ENCODE measurements around the gene OTOA. TPM values are rescaled to one million over a fixed set of nuclear protein-coding genes. Genes with fewer than 3 reads are reported as not detected.

OTOA gene
- total and polyA plus RNA-seq, 2 of the 8 experiments (the other 6 are each of a cell fraction or from before 2014, with no cell fraction given), result 0.06 to 0.32 TPM

DNA sequence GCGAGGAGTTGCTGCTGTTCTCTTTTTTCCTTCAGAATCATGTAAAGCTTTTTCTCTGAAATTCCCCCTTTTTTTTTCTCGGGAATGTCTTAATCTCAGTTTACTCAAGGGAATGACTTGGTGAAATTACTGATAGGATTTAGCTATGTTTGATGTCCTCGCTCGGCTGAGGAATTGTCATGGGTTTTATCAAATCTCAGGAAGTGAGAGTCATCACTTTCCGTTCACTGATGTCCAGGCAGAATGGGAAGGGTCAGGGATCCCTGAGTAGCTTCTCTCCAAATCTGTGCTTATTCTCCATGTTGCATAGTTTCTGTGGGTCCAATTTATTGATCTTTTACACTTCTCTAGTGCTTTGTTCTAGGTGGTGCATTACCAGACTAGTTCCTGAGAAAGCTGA lies 17.7 kb upstream of the OTOA start:
- H3K36me3 ChIP-seq (ENCODE audit: control insufficient read depth in 2 of 4, insufficient read depth in 4 of 4, low read length in 3 of 4), result no peaks in the 10 kb centered on the region
- no peak for TF ChIP-seq KDM1A (IDR thresholded peaks at IDR 0.05; ENCODE audit: borderline replicate concordance, low read length)
- no peak for TF ChIP-seq JUND (IDR thresholded peaks at IDR 0.05; ENCODE audit: low read length)
- no peak for TF ChIP-seq KDM4A (IDR thresholded peaks at IDR 0.05; ENCODE audit: low read depth, low read length, severe bottlenecking)
- TF ChIP-seq CHD2 (IDR thresholded peaks at IDR 0.05; ENCODE audit: low read length), result no peak
- WGBS, 2 experiments (ENCODE audit: extremely low coverage in 1 of 2, insufficient coverage in 1 of 2, insufficient read length in 1 of 2, insufficient replicate concordance in 2 of 2, low coverage in 1 of 2, low lambda C conversion rate in 2 of 2, missing lambda C conversion rate in 1 of 2), result 84% methylated on average over 5 of the region's 5 CpGs; no CpG with 5 or more reads in 1 of the 2 experiments
- no peak overlapping the region for H3K4ac ChIP-seq (replicated peaks; ENCODE audit: insufficient read length, low read depth, low read length)
- no peak overlapping the region for H3K9ac ChIP-seq (replicated peaks in 1 of 4; ENCODE audit: extremely low read depth in 1 of 4, low read depth in 3 of 4, low read length in 3 of 4)
- H3K14ac ChIP-seq (ENCODE audit: insufficient read length), result no peak overlapping the region
- H2AFZ ChIP-seq (ENCODE audit: low read length), result no peak overlapping the region
- no peaks in the 10 kb centered on the region for H3K4me1 ChIP-seq (replicated peaks in 1 of 4; ENCODE audit: control insufficient read depth in 3 of 4, insufficient read depth in 4 of 4, low read length in 3 of 4)
- no peaks in the 10 kb centered on the region for H3K27me3 ChIP-seq (replicated peaks in 1 of 4; ENCODE audit: control insufficient read depth in 3 of 4, extremely low read depth in 1 of 4, insufficient read depth in 3 of 4, low read length in 3 of 4)
- no peak overlapping the region for H4K91ac ChIP-seq (replicated peaks; ENCODE audit: insufficient read length, low read length)
- H2BK15ac ChIP-seq (ENCODE audit: low read length), result no peak overlapping the region
- H3K79me1 ChIP-seq (ENCODE audit: low read depth, low read length), result peaks cover 2% of the 10 kb centered on the region; the same call in 1 of the 2 replicates
- H4K5ac ChIP-seq (ENCODE audit: insufficient read length, low read depth, low read length), result no peak overlapping the region
- H3K23ac ChIP-seq (ENCODE audit: insufficient read length), result no peak overlapping the region
- CTCF ChIA-PET (ENCODE audit: partially characterized antibody), result interaction anchor here (0.5 to 3.8 kb wide), 6 partner anchors 11 to 117 kb away, joined by 3 to 25 read pairs (median 3); no protein-coding TSS in a partner anchor
- H3K79me2 ChIP-seq (ENCODE audit: control insufficient read depth in 1 of 2, insufficient read depth in 2 of 2, low read length in 2 of 2), result peaks cover 0 to 10% of the 10 kb centered on the region in 2 experiments; a peak in 1 of 4 replicates
- FAIRE-seq, result no peak
- no peak overlapping the region for H3K18ac ChIP-seq (ENCODE audit: extremely low read depth, low read length)
- H4K20me1 ChIP-seq (replicated peaks in 1 of 2; ENCODE audit: control insufficient read depth in 1 of 2, insufficient read depth in 2 of 2, low read length in 2 of 2), result peaks cover 0 to 3% of the 10 kb centered on the region in 2 experiments
- H4K8ac ChIP-seq (ENCODE audit: extremely low read depth, insufficient read depth, low read length), result no peak overlapping the region
- H3K4me3 ChIP-seq (ENCODE audit: extremely low read depth in 1 of 4, insufficient read depth in 2 of 4, low read depth in 3 of 4, low read length in 4 of 4), result no peak overlapping the region
- no peak overlapping the region for H2BK12ac ChIP-seq (ENCODE audit: low read depth, low read length)
- no peak overlapping the region for H2BK120ac ChIP-seq (replicated peaks; ENCODE audit: low read depth, low read length)
- no peak overlapping the region for H2BK20ac ChIP-seq (ENCODE audit: low read length)
- no peak overlapping the region for H3K4me2 ChIP-seq (ENCODE audit: insufficient read depth in 1 of 2, low read depth in 2 of 2, low read length in 2 of 2)
- H2BK5ac ChIP-seq (ENCODE audit: low read depth, low read length), result no peak overlapping the region
- no peak for DNase-seq (ENCODE audit: low read depth in 1 of 2, low spot score in 2 of 2)
- H3K23me2 ChIP-seq (ENCODE audit: low read depth, low read length), result no peaks in the 10 kb centered on the region
- H2AK5ac ChIP-seq (ENCODE audit: low read depth, low read length), result no peak overlapping the region
- POLR2A ChIA-PET (ENCODE audit: partially characterized antibody), result no interaction called here
- H3K56ac ChIP-seq (replicated peaks; ENCODE audit: insufficient read length, low read depth, low read length), result no peak overlapping the region
- no peaks in the 10 kb centered on the region for H3K9me3 ChIP-seq (ENCODE audit: insufficient read depth in 2 of 2, low read depth in 1 of 2, low read length in 1 of 2)
- H3K27ac ChIP-seq (ENCODE audit: low read depth, low read length), result no peak overlapping the region

Data from H1 (cell line).